ACC112 (cell line): ENCODE measurements around the gene MTG1.
"Not testable (repeated sequence)": the region's sequence is repeated elsewhere in the genome, so short reads cannot be mapped to it uniquely, and the experiment has no call there.

Source experiments
- H2AFZ ChIP-seq: fragments of 200-600 bp; sonication (generic); one replicate; pipeline ENCODE4 v1.6.0; 2017; ENCODE audit warnings: antibody characterized with exemption, low read length; ENCODE audit not compliant: unreplicated experiment
- H3K27ac ChIP-seq: fragments of 200-600 bp; sonication (generic); 2 replicates; pipeline ENCODE4 v1.5.1; 2014; ENCODE audit warnings: low read depth, mild to moderate bottlenecking, antibody characterized with exemption, low read length, moderate library complexity
- H3K27me3 ChIP-seq: fragments of 200-600 bp; sonication (generic); 2 replicates; pipeline ENCODE4 v1.6.1; 2014; ENCODE audit warnings: mild to moderate bottlenecking, antibody characterized with exemption, low read length, moderate library complexity, mixed read lengths; ENCODE audit not compliant: insufficient read depth
- H3K36me3 ChIP-seq: fragments of 200-600 bp; sonication (generic); 2 replicates; pipeline ENCODE4 v1.6.1; 2016; ENCODE audit warnings: mild to moderate bottlenecking, antibody characterized with exemption, low read length, moderate library complexity, mixed read lengths; ENCODE audit not compliant: insufficient read depth
- H3K4me1 ChIP-seq: fragments of 200-600 bp; sonication (generic); one replicate; pipeline ENCODE4 v1.6.1; 2016; ENCODE audit warnings: low read length, mixed read lengths; ENCODE audit not compliant: insufficient read depth, unreplicated experiment, control insufficient read depth
- H3K4me3 ChIP-seq: fragments of 200-600 bp; sonication (generic); 2 replicates; pipeline ENCODE4 v1.5.1; 2014; ENCODE audit warnings: mild to moderate bottlenecking, low read depth, low read length
- H3K79me2 ChIP-seq: fragments of 200-600 bp; sonication (generic); one replicate; pipeline ENCODE4 v1.6.0; 2016; ENCODE audit warnings: low read length; ENCODE audit not compliant: control insufficient read depth, unreplicated experiment, insufficient read depth

Gene MTG1

DNA sequence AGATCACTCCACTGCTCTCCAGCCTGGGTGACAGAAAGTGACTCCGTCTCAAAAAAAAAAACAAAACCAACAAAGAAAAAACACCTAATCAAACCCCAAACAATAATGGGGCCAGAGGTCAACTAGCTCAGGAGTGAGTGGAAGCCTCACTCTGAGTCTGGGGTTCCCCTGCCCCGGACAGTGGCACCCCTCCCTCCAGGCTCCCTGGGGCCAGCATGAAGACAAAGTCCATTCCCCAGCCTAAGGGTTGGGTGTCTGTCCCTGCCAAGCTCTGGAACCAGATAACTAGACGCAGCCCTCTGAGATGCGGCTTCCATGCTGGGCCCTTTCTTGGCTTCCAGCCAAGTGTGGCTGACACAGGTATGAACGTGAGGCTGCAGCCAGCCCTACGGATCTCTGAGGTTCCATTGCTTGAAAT lies 34.4 kb upstream of the MTG1 start:
- Histone ChIP-seq H3K27ac (no peak overlapping the region), H3K4me1 (peaks cover 7% of the 10 kb centered on the region), H2AFZ (no peak overlapping the region), H3K27me3 (no peaks in the 10 kb centered on the region), H3K79me2 (peaks cover 7% of the 10 kb centered on the region), H3K36me3 (no peaks in the 10 kb centered on the region; the same call in 1 of the 2 replicates), H3K4me3 (no peak overlapping the region)

- no peak overlapping the region for H3K27ac ChIP-seq
- peaks cover 7% of the 10 kb centered on the region for H3K79me2 ChIP-seq
- H3K4me1 ChIP-seq, result peaks cover 7% of the 10 kb centered on the region
- no peak overlapping the region for H3K4me3 ChIP-seq
- no peak overlapping the region for H2AFZ ChIP-seq
- H3K27me3 ChIP-seq, result no peaks in the 10 kb centered on the region
- H3K36me3 ChIP-seq, result no peaks in the 10 kb centered on the region; the same call in 1 of the 2 replicates
Observed at GRCh38 chr10:133359972-133360610, 33.9 kb upstream of the MTG1 start.

- Histone ChIP-seq H3K4me3 (no peak overlapping the region), H3K36me3 (no peaks in the 10 kb centered on the region; the same call in 1 of the 2 replicates), H3K79me2 (peaks cover 6% of the 10 kb centered on the region), H2AFZ (no peak overlapping the region), H3K27me3 (no peaks in the 10 kb centered on the region), H3K27ac (no peak overlapping the region), H3K4me1 (peaks cover 6% of the 10 kb centered on the region)
Observed at GRCh38 chr10:133361227-133361626, 32.7 kb upstream of the MTG1 start.

- H3K27ac ChIP-seq, result no peak overlapping the region
Observed at GRCh38 chr10:133361773-133362441, 32.0 kb upstream of the MTG1 start.

GRCh38 chr10:133362846-133363245 lies 31.1 kb upstream of the MTG1 start:
- no peaks in the 10 kb centered on the region for H3K4me1 ChIP-seq

More at GRCh38 chr10:133361773-133362441, 32.0 kb upstream of the MTG1 start:
- no peak overlapping the region for H2AFZ ChIP-seq
- H3K36me3 ChIP-seq, result no peaks in the 10 kb centered on the region; the same call in 1 of the 2 replicates
- no peaks in the 10 kb centered on the region for H3K79me2 ChIP-seq
- H3K4me1 ChIP-seq, result no peaks in the 10 kb centered on the region
- no peak overlapping the region for H3K4me3 ChIP-seq
- no peaks in the 10 kb centered on the region for H3K27me3 ChIP-seq

GRCh38 chr10:133364645-133365431 lies 29.1 kb upstream of the MTG1 start:
- Histone ChIP-seq H3K4me1 (no peaks in the 10 kb centered on the region), H3K4me3 (no peak overlapping the region), H3K27me3 (no peaks in the 10 kb centered on the region), H3K27ac (no peak overlapping the region), H2AFZ (no peak overlapping the region), H3K79me2 (no peaks in the 10 kb centered on the region), H3K36me3 (no peaks in the 10 kb centered on the region; the same call in 1 of the 2 replicates)

More at GRCh38 chr10:133362846-133363245, 31.1 kb upstream of the MTG1 start:
- Histone ChIP-seq H3K36me3 (no peaks in the 10 kb centered on the region; the same call in 1 of the 2 replicates), H3K4me3 (no peak overlapping the region), H3K79me2 (no peaks in the 10 kb centered on the region), H3K27me3 (no peaks in the 10 kb centered on the region), H3K27ac (no peak overlapping the region), H2AFZ (no peak overlapping the region)

DNA sequence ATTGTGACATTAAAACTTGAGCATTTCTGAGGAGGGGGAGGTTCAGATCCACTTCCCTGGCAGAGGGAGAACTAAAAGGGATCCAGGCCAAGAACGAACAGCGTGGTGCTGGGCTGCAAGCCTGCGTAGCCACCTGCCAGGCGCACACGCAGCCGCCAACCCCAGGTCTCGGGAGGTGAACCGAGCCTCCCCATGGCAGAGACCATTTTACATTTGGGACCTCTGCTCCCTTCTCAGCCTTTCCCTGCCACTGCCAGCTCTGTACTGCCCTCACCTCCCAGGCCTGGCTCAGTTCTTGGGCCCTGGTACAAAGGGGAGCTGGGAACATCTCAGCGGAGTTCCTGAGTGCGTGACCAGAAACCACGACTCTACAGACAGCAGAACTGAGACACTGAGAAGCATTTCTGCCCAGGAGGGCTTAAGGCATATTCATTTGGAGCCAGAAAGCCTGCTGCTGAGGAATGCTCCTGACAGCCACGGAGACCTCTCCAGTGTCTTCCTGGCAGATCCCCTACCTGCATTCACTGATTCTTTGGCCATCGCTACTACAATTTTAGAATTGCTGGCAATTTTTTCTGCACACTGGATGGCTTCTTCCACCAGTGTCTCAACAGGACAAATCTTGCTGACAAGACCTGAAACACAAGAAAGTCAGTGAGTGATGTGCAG lies 28.4 kb upstream of the MTG1 start:
- H3K4me3 ChIP-seq, result no peak overlapping the region
- H3K27ac ChIP-seq, result no peak overlapping the region
- H3K36me3 ChIP-seq, result no peaks in the 10 kb centered on the region; the same call in 1 of the 2 replicates
- no peaks in the 10 kb centered on the region for H3K27me3 ChIP-seq
- no peak overlapping the region for H2AFZ ChIP-seq
- no peaks in the 10 kb centered on the region for H3K79me2 ChIP-seq
- H3K4me1 ChIP-seq, result no peaks in the 10 kb centered on the region

DNA sequence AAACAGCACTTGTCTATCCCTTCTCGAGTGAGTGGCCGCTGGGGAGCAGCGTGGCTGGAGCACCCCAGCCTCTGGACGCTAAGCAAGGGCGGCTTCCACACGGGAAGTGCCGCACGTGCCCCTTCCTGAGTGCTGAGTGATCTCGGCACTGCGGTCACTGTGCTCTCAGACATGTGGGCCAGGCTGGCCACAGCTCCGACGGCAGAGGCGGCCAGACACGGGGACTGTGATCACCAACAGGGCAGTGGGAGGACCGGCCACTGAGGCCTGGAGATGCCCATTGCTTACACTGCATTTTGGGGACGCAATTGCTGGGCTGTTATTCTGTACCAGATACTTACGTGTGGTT lies 27.9 kb upstream of the MTG1 start:
- no peak overlapping the region for H2AFZ ChIP-seq
- no peaks in the 10 kb centered on the region for H3K4me1 ChIP-seq
- H3K36me3 ChIP-seq, result no peaks in the 10 kb centered on the region; the same call in 1 of the 2 replicates
- no peak overlapping the region for H3K27ac ChIP-seq
- no peaks in the 10 kb centered on the region for H3K79me2 ChIP-seq
- no peaks in the 10 kb centered on the region for H3K27me3 ChIP-seq
- H3K4me3 ChIP-seq, result no peak overlapping the region

DNA sequence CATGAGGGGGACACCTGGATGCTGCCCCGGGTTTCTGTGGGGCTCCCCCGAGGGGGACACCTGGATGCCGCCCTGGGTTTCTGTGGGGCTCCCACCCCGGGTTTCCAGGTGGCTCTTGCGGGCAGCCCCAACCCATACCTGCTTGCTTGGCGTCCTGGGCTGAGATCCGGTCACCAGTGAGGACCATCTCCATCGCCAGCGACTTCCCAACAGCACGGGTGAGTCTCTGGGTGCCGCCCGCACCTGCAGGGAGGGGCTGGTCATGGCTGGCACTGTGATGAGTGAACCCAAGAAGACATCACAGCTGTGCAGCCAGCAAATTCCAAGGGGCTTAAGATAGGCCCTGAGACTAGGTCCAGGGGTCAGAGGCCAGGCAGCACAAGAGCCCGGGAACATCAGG lies 27.2 kb upstream of the MTG1 start:
- Histone ChIP-seq H2AFZ (no peak overlapping the region), H3K4me3 (no peak overlapping the region), H3K27ac (no peak overlapping the region), H3K79me2 (no peaks in the 10 kb centered on the region), H3K36me3 (no peaks in the 10 kb centered on the region; the same call in 1 of the 2 replicates), H3K4me1 (no peaks in the 10 kb centered on the region), H3K27me3 (no peaks in the 10 kb centered on the region)

DNA sequence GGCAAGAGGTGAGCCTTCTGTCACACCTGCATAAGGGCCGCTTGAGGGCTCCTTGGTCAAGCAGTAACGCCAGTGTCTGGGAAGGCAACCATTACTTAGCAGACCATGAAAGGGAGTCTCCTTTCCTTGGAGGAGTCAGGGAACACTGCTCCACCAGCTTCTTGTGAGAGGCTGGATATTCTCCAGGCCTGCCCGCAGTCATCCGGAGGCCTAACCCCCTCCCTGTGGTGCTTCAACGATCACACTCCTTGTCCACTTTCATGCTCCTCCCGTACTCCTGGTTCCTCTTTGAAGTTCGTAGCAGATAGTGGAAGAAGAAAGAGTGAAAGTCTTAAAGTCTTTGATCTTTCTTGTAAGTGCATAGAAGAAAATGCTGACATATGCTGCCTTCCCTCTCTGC lies 26.5 kb upstream of the MTG1 start:
- not testable (repeated sequence) for H3K79me2 ChIP-seq, H3K4me3 ChIP-seq, H2AFZ ChIP-seq, H3K4me1 ChIP-seq, H3K27me3 ChIP-seq, H3K36me3 ChIP-seq, H3K27ac ChIP-seq
